Smooth muscle cell (in vitro differentiated cells): ENCODE data around the gene SASH1. TPM values are rescaled to one million over a fixed set of nuclear protein-coding genes. Genes with fewer than 3 reads are reported as not detected.

Source experiments
- DNase-seq: peaks from one replicate; lab custom pipeline; 2025; ENCODE audit not compliant: unreplicated experiment; lab: John Stamatoyannopoulos, UW
- H2AFZ ChIP-seq: fragments of 200-600 bp; sonication (generic); 2 replicates; pipeline ENCODE4 v1.6.0; 2016; ENCODE audit warnings: antibody characterized with exemption, low read depth, mild to moderate bottlenecking
- H3F3A ChIP-seq: fragments of 200-600 bp; sonication (generic); 2 replicates; pipeline ENCODE4 v1.6.0; 2017; ENCODE audit warnings: antibody characterized with exemption, low read depth
- H3K27ac ChIP-seq: fragments of 200-600 bp; sonication (generic); 2 replicates; pipeline ENCODE4 v1.5.1; 2016; ENCODE audit warnings: low read depth, mild to moderate bottlenecking
- H3K27me3 ChIP-seq: fragments of 200-600 bp; sonication (generic); 2 replicates; pipeline ENCODE4 v1.6.1; 2016; ENCODE audit warnings: low read depth, mild to moderate bottlenecking
- H3K36me3 ChIP-seq: fragments of 200-600 bp; sonication (generic); 2 replicates; pipeline ENCODE4 v1.5.1; 2016; ENCODE audit warnings: low read depth
- H3K4me1 ChIP-seq: fragments of 200-600 bp; sonication (generic); 2 replicates; pipeline ENCODE4 v1.5.1; 2016; ENCODE audit warnings: low read depth
- H3K4me2 ChIP-seq: fragments of 200-600 bp; sonication (generic); 2 replicates; pipeline ENCODE4 v1.6.0; 2016; ENCODE audit warnings: mild to moderate bottlenecking
- H3K4me3 ChIP-seq: fragments of 200-600 bp; sonication (generic); 2 replicates; pipeline ENCODE4 v1.5.1; 2016; ENCODE audit warnings: mild to moderate bottlenecking
- H3K79me2 ChIP-seq: fragments of 200-600 bp; sonication (generic); 2 replicates; pipeline ENCODE4 v1.6.0; 2016; ENCODE audit warnings: low read depth, mild to moderate bottlenecking
- H3K9ac ChIP-seq: fragments of 200-600 bp; sonication (generic); 2 replicates; pipeline ENCODE4 v1.6.0; 2016; ENCODE audit warnings: low read depth
- H3K9me3 ChIP-seq: fragments of 200-600 bp; sonication (generic); replicated peaks from 2 replicates; pipeline ENCODE4 v1.5.1; 2016; ENCODE audit warnings: low read depth
- H4K20me1 ChIP-seq: fragments of 200-600 bp; sonication (generic); 2 replicates; pipeline ENCODE4 v1.6.0; 2016; ENCODE audit warnings: low read depth
- WGBS: methylation state at CpG from one replicate; pipeline ENCODE4 v1.1.7; 2016; ENCODE audit warnings: low lambda C conversion rate; 5-methylcytosine and 5-hydroxymethylcytosine counted together
- polyA plus RNA-seq: library from polyadenylated mRNA; unstranded; fragments of >200 nt; fragmentation: Nextera tagmentation; extraction: Ambion mirVana; gene quantifications from 2 replicates; pipeline ENCODE4 v1.2.1, GENCODE V29; 2016
- total RNA-seq: library from RNA; depleted of rRNA; stranded (reverse); fragments of >200 nt; gene quantifications from 2 replicates; pipeline ENCODE4 v1.2.3, GENCODE V29; 2014
- TF ChIP-seq, protein P1 (sequence below): fragments of 200-600 bp; sonication (generic); IDR thresholded peaks from 2 replicates; pipeline ENCODE4 v1.5.1; 2017; ENCODE audit warnings: borderline replicate concordance, mild to moderate bottlenecking, antibody characterized with exemption; ENCODE audit not compliant: insufficient read depth, poor library complexity, severe bottlenecking

Gene SASH1
- total and polyA plus RNA-seq, 2 experiments from 2014 or later = 12.7 to 16.2 TPM

DNA sequence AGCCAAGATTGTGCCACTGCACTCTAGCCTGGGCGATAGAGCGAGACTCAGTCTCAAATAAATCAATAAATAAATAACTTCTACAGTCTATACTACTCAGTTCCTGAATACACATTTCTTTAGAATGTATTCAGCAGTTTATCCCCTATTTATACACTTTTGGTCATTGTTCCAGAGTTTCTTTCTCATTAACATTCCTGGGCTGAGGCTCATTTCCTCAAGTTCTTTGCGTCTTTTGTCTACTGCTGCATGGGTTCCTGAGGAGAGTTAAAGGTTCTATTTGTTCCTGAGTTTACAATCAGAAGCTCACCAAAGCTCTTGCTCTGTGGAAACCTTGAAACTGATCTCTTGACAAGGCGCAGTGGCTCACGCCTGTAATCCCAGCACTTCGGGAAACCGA, 37.7 kb upstream of the SASH1 start:
- Histone ChIP-seq H3K4me3 (no peak overlapping the region), H3K9me3 (no peaks in the 10 kb centered on the region), H3K36me3 (no peaks in the 10 kb centered on the region), H3K9ac (no peak overlapping the region), H3K27me3 (no peaks in the 10 kb centered on the region), H3K4me2 (no peak overlapping the region), H3K4me1 (peaks cover 3% of the 10 kb centered on the region), H3K79me2 (no peaks in the 10 kb centered on the region), H4K20me1 (no peaks in the 10 kb centered on the region), H2AFZ (no peak overlapping the region), H3K27ac (no peak overlapping the region), H3F3A (no peaks in the 10 kb centered on the region)
- 87% methylated on average over 7 of the region's 7 CpGs for WGBS
- TF ChIP-seq, protein P1, sequence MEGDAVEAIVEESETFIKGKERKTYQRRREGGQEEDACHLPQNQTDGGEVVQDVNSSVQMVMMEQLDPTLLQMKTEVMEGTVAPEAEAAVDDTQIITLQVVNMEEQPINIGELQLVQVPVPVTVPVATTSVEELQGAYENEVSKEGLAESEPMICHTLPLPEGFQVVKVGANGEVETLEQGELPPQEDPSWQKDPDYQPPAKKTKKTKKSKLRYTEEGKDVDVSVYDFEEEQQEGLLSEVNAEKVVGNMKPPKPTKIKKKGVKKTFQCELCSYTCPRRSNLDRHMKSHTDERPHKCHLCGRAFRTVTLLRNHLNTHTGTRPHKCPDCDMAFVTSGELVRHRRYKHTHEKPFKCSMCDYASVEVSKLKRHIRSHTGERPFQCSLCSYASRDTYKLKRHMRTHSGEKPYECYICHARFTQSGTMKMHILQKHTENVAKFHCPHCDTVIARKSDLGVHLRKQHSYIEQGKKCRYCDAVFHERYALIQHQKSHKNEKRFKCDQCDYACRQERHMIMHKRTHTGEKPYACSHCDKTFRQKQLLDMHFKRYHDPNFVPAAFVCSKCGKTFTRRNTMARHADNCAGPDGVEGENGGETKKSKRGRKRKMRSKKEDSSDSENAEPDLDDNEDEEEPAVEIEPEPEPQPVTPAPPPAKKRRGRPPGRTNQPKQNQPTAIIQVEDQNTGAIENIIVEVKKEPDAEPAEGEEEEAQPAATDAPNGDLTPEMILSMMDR = no peak
- DNase-seq = no peak

DNA sequence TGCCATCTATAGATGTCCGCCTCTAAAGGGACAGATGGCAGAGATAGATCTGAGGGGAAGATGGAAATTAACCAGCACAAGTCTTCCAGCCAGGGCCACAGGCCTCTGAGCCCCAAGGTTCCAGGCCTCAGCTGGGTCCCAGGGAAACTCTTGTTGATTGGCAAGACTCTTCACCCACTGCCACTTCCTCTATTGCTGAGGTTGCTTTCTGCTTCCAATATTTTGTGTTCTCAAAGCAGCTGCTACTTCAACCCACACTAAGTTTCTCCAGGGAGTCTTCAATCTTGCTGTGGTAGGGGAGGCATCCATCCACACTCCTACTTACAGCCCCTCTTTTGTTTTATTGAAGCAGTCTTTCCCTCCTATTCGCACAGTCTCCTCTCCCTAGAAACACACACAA, 36.4 kb upstream of the SASH1 start:
- no peak overlapping the region for H2AFZ ChIP-seq
- no peak overlapping the region for H3K9ac ChIP-seq
- TF ChIP-seq, protein P1 = no peak
- no peaks in the 10 kb centered on the region for H3K9me3 ChIP-seq
- peak overlapping the region; percentile 51 for H3K27ac ChIP-seq
- no peaks in the 10 kb centered on the region for H3F3A ChIP-seq
- peaks cover 3% of the 10 kb centered on the region for H3K4me1 ChIP-seq
- H3K27me3 ChIP-seq = no peaks in the 10 kb centered on the region
- H3K4me3 ChIP-seq = no peak overlapping the region
- H4K20me1 ChIP-seq = no peaks in the 10 kb centered on the region
- H3K4me2 ChIP-seq = no peak overlapping the region
- WGBS = 98% methylated on average over 2 of the region's 2 CpGs
- H3K79me2 ChIP-seq = no peaks in the 10 kb centered on the region
- DNase-seq = no peak
- H3K36me3 ChIP-seq = no peaks in the 10 kb centered on the region

DNA sequence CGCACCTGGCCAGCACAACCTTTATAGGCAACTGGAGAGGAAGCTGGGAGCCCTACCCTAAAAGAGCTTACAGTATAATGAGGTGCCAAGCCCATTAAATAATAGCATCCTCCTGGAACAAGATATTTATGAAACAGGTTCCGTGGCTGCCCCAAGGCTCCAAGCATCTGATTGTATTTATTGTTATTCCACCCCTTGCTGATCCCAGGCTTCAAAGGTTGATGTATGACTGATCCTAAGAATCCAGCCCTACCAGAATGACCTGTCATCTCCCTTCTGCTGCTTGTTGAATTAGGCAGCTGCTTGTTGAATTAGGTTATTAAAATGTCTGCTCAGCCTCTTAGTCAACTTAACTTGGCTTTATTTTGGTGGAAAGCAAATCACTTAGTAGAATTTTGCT, 35.2 kb upstream of the SASH1 start:
- Histone ChIP-seq H3F3A (no peaks in the 10 kb centered on the region), H3K36me3 (no peaks in the 10 kb centered on the region), H3K4me2 (no peak overlapping the region), H2AFZ (no peak overlapping the region), H3K9ac (no peak overlapping the region), H3K27ac (no peak overlapping the region), H3K4me1 (peaks cover 3% of the 10 kb centered on the region), H3K79me2 (no peaks in the 10 kb centered on the region), H4K20me1 (no peaks in the 10 kb centered on the region), H3K27me3 (no peaks in the 10 kb centered on the region), H3K9me3 (no peaks in the 10 kb centered on the region), H3K4me3 (no peak overlapping the region)
- WGBS = 72% methylated on average over 2 of the region's 2 CpGs
- TF ChIP-seq, protein P1 = no peak
- no peak for DNase-seq

DNA sequence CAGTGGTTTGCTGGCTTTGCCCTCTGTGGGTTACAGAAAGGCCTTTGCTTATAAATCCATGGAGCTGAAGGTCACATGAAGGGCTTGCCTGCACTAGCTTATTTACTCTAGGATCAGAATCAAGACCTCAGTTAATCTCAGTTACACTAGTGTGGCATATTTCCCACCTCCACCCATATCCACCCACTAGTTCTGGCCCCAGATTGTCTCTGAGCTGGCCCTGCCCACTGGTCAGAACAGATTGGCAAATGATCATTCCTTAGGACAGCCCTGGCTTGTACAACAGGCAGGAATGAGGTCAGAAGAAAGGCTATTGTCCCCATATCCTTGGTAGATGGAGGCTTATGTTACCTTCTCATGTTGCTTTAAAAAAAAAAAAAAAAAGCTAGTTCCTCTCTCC, 33.3 kb upstream of the SASH1 start:
- Histone ChIP-seq H3K79me2 (no peaks in the 10 kb centered on the region), H3K9ac (no peak overlapping the region), H2AFZ (no peak overlapping the region), H3K27ac (no peak overlapping the region), H3K4me3 (no peak overlapping the region), H3K9me3 (no peaks in the 10 kb centered on the region), H3K27me3 (no peaks in the 10 kb centered on the region), H3K36me3 (no peaks in the 10 kb centered on the region), H3K4me1 (peaks cover 3% of the 10 kb centered on the region), H4K20me1 (no peaks in the 10 kb centered on the region), H3K4me2 (no peak overlapping the region), H3F3A (no peaks in the 10 kb centered on the region)
- TF ChIP-seq, protein P1 = no peak
- no peak for DNase-seq
